ENCODE results near the gene SHISA2. TPM values are rescaled to one million over a fixed set of nuclear protein-coding genes. Genes with fewer than 3 reads are reported as not detected.
"Not testable (repeated sequence)": the region's sequence is repeated elsewhere in the genome, so short reads cannot be mapped to it uniquely, and the experiment has no call there.

Gene SHISA2
- 221 and 371 TPM in 2 replicates for total RNA-seq
- 37.3 TPM for polyA plus RNA-seq (2012)

DNA sequence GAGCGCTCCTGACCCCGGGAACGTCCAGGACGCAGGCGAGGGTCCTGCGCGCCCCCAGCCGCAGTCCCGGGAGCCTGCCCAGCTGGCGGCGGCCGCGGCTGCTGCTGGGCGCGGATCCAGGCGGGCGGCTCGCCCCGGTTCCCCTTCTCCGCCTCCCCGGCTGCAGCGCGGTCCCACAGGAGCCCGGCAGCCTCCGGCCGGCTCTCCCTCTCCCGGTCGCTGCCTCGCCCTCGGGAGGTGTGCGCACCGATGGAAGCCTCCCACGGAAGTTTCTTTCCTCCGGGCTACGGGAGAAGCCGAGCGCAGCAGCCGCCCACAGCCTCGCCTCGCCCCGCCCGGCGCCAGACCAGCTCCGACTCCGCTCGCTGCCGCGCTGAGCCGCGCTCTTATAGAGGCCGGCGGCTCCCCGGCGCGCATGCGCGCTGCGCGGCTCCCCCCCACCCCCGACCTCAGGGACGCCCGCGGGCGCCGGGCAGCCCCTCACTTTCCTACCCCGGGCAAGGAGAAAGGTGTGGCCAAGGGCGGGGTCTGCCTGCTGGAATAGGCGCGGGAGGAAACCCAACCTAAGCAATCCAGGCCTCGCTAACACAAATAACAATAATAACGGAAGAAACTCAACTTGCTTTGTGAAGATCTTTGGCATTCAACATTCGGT, at the start of gene SHISA2:
TSS of gene SHISA2 (minus strand) at position 360 of the 655 bp plus-strand sequence. CDS start 1,041 bp downstream, outside the sequence.
- DNase-seq (ENCODE audit: low read depth), result peak; percentile 81

DNA sequence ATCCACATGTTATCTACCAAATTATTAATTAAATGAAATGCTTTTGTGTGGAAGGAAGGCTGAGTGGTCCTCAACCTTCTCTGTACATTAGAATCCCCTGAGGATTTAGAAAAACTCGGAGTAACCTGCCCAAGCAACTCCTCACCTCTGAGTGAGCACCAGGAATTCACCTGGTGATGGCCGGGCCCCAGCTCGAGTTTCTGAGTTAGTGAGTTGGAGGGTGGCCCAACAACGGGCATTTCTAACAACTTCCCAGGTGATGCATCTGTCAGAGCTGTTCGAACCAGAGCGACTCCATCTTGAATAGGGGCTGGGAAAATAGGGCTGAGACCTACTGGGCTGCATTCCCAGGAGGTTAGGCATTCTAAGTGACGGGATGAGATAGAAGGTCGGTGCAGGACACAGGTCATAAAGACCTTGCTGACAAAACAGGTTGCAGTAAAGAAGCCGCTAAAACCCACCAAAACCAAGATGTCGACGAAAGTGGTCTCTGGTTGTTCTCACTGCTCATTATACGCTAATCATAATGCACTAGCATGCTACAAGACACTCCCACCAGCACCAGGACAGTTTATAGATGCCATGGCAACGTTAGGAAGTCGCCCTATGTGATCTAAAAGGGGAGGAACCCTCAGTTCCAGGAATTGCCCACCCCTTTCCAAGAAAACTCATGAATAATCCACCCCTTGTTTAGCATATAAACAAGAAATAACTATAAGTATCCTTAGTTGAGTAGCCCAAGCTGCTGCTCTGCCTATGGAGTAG, 44.2 kb upstream of the SHISA2 start:
- no peak for DNase-seq (ENCODE audit: low read depth)

DNA sequence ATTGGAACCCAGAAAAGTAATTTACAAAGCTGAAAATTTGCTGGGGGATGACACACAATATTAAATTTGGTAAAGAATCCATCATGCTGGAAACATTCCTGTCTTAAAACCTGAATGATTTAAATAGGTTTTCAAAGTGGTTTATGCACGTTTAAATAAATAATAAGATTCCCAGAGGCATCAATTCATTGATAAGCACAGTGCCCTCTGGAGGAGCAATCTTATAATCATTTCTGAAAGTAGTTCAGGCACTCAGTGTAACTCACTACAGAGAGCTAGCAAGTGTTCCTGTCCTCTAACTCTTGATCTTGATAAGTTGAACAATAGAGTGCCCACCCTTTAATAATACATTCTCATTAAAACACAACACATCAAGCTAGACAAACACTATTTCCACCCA, 43.5 kb upstream of the SHISA2 start:
- no peak for DNase-seq (ENCODE audit: low read depth)

DNA sequence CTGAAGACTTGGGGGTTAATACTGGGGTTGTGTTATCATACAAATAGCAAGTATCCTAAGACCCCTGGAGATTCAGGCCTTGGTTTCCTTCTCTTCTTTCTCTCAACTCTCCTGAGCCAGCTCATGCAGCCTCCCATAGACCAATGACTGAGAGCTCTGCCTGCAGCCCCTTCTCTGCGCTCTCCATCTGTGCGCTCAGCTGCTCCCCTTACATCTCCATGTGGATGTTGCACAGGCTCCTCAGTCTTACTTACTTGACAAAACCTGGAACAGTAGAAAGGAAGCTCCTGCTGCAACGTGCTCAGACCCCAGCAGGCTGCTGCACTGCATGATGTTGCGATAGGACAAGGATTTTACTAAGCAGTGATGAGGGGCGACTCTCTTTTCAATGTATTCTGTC, 25.0 kb upstream of the SHISA2 start:
- not testable (repeated sequence) for DNase-seq (ENCODE audit: low read depth)

DNA sequence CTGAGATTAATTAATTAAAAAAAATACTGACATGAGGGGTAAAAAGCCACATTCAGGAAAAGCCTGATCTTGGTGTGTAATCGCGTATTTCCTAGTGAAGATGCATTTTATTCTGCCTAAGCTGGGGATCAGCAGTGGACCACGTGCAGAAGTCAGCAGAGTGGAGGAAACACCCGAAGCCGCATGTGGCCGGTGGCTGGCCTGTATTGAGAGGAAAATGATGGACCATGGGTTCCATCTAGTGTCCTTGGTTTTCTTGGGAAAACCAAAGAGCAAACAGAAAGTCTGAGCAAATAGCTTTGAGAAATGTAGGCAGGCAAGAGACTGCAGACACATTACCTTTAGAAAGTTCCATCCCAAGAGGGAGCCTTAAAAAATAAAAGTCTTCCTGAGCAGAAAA, 23.7 kb upstream of the SHISA2 start:
- no peak for DNase-seq (ENCODE audit: low read depth)

DNA sequence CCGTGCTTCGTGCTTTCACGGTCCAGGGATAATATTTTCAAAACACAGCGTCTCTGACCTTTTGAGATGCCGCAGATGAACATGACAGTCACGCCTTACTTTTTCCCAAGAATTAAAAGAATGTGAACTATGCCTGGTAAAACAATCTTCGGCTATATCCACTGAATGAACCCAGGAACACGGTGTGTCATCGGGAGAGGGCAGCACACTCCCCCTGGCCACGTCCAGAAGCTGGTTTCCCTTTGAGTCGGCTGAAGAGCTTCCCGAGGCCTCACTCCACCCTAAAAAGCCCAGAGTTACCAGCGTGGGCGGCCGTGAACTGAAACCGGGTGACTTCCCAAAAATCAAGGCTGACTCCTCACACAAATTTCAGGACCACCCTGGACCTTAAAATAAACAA, 22.9 kb upstream of the SHISA2 start:
- DNase-seq (ENCODE audit: low read depth), result peak; percentile 53

DNA sequence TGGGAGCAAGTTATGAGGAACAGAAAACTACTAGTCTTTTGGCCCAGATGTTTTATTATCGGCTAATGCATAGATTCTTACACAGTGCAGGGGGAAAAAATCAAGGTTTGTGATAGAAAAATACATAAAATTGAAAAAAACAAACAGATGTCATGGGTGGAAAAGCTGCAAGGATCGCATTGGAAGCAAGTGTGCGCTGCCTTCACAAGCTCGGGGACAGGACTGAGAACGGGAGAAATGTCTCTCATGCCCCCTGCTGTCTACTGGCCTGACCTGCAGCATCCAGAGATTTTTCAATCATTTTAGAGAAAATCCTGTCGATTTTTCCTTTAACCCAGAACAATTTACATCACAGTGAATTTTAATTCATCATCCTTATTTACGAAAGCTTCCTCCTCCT, 20.5 kb upstream of the SHISA2 start:
- DNase-seq (ENCODE audit: low read depth), result not testable (repeated sequence)

DNA sequence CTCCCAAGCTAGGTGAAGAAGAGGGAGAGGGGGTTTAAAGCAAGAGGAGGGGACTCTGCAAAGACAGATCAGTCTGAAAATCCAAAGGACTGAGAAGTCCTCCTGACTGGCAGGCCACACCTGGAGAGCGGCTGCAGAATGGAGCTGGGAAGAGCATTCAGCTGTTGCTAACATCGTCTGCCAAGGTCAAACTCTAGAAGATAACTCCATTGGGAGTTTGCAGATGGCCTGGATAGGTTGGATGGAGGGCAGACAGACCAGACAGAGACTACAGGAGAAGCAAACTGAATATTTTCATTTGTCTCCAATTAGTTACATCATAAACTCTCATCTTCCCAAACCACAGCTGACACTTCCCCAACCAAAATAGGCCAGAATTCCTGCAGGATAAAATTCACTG, 19.9 kb upstream of the SHISA2 start:
- no peak for DNase-seq (ENCODE audit: low read depth)

DNA sequence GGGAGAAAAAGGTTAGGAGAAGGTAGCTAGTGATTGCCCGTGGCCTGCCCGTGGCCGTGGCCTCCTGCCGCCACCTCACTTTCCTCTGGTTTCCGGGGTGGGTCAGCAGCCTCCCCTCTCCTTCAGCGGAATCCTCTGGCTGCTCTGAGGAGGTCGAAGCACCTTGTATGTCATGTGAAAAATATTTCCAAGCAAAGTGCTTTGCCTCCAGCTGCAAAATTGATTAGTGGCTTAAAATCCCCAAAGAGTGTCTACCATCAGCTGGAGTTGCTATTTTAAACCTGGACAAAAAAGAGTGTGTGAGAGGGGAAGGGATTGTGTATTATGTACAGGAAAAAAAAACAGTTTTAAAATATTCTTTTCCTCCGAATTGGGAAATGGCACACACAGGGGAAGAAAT, 17.8 kb upstream of the SHISA2 start:
- DNase-seq (ENCODE audit: low read depth), result not testable (repeated sequence)

DNA sequence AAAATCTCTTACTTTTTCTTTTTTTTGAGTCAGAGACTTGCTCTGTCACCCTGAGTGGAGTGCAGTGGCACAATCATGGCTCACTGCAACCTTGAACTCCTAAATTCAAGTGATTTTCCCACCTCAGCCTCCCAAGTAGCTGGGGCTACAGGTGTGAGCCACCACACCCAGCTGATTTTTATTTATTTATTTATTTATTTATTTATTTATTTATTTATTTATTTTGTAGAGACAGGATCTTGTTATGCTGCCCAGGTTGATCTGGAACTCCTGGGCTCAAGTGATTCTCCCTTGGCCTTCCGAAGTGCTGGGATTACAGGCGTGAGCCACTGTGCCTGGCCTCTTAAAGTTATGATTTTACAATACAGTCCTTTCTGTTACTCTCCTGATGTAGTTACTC, 16.6 kb upstream of the SHISA2 start:
- not testable (repeated sequence) for DNase-seq (ENCODE audit: low read depth)

DNA sequence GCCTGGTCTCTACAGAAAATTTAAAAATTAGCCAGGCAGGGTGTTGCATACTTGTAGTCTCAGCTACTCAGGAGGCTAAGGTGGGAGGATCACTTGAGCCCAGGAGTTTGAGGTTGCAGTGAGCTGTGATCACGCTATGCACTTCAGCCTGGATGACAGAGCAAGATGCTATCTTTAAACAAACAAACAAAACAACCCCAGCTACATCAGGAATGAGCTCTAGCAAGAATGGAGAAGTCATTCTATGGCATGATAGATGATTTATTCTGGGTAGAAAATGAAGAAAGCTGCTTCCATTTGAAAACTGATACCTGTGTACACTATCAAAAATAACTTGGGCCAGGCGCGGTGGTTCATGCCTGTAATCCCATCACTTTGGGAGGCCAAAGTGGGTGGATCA, 15.8 kb upstream of the SHISA2 start:
- no peak for DNase-seq (ENCODE audit: low read depth)

DNA sequence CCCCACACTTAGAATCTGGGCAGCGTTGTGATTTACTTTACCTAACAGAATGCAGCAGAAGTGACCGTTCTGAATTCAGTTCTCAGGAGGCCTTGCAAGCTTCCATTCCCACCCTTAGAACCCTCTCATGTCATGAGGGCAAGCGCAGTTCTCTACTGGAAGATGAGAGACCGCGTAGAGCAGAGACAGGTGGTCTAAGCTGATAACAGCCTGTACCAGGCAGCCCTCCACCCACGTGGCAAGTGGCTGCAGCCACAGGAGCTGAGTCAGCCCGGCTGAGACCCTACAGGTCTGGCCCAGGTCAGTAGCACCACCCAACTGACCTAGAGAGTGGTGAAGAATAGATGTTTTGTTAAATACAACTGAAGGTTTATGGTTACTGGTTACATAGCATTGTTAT, 14.7 kb upstream of the SHISA2 start:
- not testable (repeated sequence) for DNase-seq (ENCODE audit: low read depth)

DNA sequence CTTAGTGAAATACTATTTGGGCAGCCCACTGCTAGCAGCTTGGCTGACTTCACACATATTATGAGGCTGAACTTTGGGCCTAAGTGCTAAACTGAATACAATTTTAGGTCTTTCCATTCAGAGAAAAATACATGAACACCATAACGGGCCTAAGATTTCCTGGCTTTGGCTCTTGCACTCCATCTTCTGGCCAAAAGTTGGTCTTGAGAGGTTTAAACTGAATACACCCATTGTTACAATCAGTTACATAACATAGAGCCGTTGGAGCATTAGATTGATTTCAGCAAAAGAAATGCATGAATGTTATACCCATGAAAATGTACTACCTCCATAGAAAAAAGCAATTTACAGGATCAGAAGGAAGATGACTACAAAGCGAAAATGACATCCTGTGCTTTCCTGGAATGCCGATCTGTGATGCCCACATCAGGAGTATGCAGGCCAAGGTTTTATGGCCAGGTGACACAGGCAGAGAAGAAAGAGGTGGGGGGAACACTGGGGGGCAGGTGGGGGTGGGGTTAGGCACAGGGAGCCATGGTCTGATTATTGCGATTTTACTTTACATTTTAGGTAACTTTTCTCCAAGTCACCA, 11.1 kb upstream of the SHISA2 start:
- DNase-seq (ENCODE audit: low read depth), result peak; percentile 81

DNA sequence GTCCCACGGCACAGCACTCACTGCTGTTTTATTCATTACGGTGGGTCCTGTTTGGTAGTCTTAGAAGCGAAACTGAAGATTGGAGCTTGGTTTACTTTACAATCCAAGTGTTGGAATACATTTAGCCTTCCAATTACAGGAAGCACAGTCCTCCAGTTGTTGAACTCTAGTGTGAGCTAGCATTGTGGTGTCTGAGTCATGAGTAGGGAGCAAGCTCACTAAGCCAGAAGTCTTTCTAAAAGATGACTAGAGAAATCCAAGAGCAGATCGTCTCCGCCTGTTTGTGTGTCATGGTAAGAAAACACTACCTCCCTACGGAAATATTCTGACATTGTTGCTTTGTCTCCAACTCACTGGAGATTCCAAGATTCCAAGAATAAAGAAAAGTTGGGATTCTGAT, 10.1 kb upstream of the SHISA2 start:
- peak; percentile 93 for DNase-seq (ENCODE audit: low read depth)

DNA sequence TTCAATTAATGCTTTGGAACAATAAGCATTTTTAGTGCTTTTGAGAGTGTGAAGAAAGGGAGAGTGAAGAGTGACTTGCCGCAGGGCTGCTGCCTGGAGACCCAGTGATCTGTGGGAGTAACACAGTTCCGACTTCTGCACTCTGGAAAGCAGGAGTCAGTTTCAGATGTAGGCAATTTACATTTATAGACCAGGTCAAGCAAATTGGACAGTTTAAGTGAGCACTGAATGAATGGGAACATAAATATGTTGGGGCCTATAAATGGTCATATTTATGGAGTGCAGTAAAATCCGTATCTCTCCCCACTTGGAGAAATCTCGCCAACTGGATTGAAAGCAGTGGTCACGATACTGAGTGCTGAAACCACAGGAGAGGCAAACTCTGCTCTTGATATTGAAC, 9.4 kb upstream of the SHISA2 start:
- no peak for DNase-seq (ENCODE audit: low read depth)

DNA sequence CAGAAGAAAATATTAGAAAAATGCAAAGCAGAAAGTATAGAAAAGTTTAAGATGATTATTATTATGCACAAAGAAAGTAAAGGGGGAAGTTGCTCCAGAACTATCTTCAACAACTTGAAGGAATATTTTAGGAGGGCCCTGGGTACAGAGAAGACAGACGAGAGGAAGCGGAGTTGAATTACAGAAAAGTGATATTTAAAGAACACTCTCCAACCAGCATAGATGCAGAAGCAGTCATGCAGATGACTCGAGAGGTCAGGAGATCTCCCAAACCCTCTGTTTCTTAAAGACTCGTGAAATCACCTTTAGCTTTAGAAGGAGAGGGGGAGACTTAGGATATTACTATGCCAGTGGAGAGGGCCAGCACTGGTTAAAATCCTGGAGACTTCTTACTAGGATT, 8.5 kb upstream of the SHISA2 start:
- peak; percentile 40 for DNase-seq (ENCODE audit: low read depth)

DNA sequence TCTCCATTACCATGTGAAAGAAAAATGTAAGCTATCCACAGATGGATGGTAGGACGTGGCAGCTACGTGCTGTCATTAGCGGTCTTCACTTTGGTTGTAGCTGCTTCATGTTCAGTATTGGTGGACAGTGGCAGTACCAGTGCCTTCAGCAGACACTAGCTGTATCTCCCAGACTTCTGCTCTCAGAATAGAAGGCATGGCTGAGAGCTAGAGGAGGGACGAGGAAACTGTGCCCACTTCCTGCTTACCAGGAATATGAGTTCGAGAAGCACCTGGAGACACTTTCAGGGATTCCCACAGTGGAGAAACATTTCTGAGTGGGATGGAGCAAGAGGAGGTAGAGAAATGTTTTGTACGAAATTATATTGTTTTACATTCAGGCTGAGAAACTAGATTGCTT, 6.9 kb upstream of the SHISA2 start:
- DNase-seq (ENCODE audit: low read depth), result no peak

DNA sequence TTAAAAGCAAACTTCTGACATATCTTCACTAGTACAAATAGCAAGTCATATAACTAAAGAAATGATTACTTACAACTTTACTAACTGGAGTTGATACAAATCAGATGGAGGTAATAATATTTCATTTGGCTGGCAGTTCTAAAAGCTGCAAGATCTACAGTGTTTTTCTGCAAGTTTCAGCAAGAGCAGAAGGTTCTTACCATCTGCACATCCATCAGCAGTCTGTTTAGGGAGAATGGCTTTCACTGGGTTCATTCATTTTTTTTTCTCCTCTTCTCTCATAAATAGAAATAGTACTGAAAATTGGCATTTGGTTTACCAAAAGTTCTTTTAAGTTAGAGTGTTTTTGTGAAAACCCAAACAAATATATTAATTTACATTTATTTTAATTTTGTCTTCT, 3.1 kb upstream of the SHISA2 start:
- no peak for DNase-seq (ENCODE audit: low read depth)

DNA sequence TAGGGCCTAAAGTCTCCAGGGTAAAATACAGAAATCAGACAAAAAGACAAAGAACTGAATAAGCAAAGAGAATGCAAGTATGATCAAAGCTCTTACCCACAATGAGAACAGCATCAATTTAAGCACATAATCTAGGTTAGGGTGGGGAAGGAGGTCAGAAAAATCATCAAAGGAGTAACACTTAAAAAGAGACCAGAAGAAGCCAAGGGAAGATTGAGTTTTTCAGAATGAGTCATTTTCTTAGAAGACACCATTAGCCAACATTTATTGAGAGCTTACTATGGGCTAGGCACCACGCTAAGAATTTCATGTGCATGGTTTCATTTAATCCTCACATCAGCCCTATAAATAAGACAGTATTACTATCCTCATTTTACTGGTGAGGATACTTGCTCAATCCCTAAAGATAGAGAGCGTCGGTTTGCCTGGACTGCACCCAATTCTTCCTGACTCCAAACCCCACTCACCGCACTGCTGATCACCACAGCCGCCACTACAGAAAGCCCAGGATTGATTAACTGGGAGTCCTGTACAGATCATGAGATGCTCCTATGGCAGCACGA, 1.7 kb upstream of the SHISA2 start:
- peak; percentile 59 for DNase-seq (ENCODE audit: low read depth)

DNA sequence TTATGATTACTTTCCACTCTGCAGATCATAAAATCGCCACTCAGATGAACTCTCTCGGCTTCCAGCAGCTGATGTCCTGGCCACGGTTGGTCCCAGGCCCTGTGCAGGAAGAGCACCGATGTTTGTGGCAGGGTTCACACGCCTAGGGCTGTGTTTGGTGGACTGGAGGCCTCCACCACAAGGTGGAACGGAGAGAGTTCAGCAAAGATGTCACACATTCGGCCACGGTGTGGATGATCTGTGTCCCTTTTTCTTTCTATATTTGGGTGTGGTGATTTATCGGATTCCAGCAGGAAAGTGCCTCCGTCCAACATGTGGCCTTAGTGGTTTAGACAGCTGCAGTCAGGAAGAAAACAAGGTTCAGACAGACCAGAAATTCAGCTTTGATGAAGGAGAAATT, 521 bp upstream of the SHISA2 start:
- peak; percentile 97 for DNase-seq (ENCODE audit: low read depth)

DNA sequence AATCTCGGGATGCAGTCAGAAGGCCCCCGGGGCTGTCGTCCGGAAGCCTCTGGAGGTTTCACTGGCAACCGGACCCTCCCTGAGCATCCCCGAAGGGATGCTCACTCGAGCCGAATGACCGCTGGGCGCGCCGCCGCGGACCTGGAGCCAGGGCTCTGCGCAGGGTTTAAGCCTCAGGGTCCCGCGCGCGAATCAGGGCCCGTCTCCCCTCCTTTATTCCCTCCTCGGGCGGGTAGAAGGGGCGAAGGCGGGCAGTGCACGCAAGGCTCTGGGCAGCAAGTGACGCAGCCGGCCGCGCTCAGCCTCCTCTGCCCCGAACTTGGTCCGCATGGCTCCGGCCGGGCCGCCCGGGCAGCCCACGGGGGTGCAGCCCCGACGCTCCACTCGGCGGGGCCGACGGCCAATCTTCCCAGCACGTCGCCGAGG, 572 bp downstream of the SHISA2 start:
- peak; percentile 43 for DNase-seq (ENCODE audit: low read depth)

DNA sequence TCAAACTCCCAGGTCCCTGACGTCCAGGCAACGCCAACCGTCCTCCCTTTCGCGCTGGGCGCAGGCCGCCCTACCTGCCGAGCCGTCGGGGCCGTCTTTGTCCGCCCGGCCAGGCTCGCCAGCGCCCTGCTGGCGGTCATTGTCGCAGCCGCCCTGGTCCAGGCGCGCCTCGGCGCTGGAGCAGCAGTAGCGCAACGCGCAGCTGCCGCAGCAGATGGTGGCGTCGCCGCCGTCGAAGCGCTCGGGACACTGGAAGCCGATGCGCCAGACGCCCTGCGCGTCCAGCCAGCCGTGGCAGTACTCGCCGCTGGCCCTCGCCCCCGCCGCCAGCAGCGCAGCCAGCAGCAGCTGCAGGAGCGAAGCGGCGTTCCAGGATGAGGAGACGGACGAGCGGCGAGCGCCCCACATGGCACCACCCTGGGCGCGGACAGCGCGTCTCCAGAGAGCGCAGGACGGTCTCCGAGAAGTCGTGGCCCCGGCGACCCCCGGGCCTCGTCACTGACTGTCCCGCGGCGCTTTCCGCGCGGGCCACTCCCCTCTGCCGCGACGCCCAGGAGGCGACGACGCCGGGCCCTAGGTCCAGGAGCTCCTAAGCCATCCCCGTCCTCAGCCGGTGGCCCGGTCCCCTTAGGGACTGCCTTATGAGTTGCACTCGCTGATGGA, 1.1 kb downstream of the SHISA2 start:
- peak; percentile 72 for DNase-seq (ENCODE audit: low read depth)

Measured in myocyte (in vitro differentiated cells).